Adrenal gland (tissue), 12 donors: ENCODE results near the gene DEGS2. TPM values are rescaled to one million over a fixed set of nuclear protein-coding genes. Genes with fewer than 3 reads are reported as not detected.

Source experiments
- DNase-seq, 7 donors: peaks; one replicate each; pipeline ENCODE4 v3.0.0-alpha.2; 2019 to 2020
- H3K27ac ChIP-seq, 5 donors: fragments of 200-600 bp; sonication (generic) in 4 of 5; 1 replicate in 3 of 5; 2 replicates in 2 of 5; pipeline versions ENCODE4 v1.5.1 to v1.8.0; 2016 to 2020; ENCODE audit warnings: mild to moderate bottlenecking in 1 of 5
- H3K27me3 ChIP-seq: fragments of 200-600 bp; 2 replicates; pipeline ENCODE4 v1.8.0; 2021
- H3K36me3 ChIP-seq, 2 donors: fragments of 200-600 bp; replicated peaks in 1 of 2; 1 replicate in 1 of 2; 2 replicates in 1 of 2; pipeline versions ENCODE4 v1.5.1 to v1.8.0; 2018 to 2022
- H3K4me1 ChIP-seq, 2 donors: fragments of 200-600 bp; replicated peaks in 1 of 2; 1 replicate in 1 of 2; 2 replicates in 1 of 2; pipeline versions ENCODE4 v1.5.1 to v1.8.0; 2018 to 2021
- H3K4me3 ChIP-seq, 4 donors: fragments of 200-600 bp; sonication (generic) in 3 of 4; one replicate each; pipeline ENCODE4 v1.5.1; 2016 to 2018
- H3K9me3 ChIP-seq, 3 donors: fragments of 200-600 bp; sonication (generic) in 1 of 3; replicated peaks in 1 of 3; 1 replicate in 2 of 3; 2 replicates in 1 of 3; pipeline versions ENCODE4 v1.5.1 to v1.8.0; 2016 to 2021
- POLR2A ChIP-seq, 2 donors: fragments of 450-650 bp; IDR thresholded peaks; one replicate each; pipeline ENCODE4 v1.6.1; 2017; ENCODE audit warnings: antibody characterized with exemption in 2 of 2, mild to moderate bottlenecking in 2 of 2, moderate library complexity in 1 of 2
- WGBS, 4 donors: extraction: QIAGEN DNeasy Blood & Tissue Kit in 2 of 4; methylation state at CpG; one replicate each; pipeline versions ENCODE4 v1.1.5 to v1.1.7; 2013 to 2017; 5-methylcytosine and 5-hydroxymethylcytosine counted together
- intact Hi-C, 2 donors: fragments of 100-400 bp; cut with DNase I; formaldehyde crosslinking; loops; one replicate each; pipeline versions ENCODE4 v1.14.1 to v1.15.0; 2022 to 2023
- polyA plus RNA-seq, 3 donors: library from polyadenylated mRNA; stranded (reverse); fragments of 200-250 nt in 2 of 3; fragments of 350-450 nt in 1 of 3; fragmentation: Illumina TruSeq in 1 of 3; extraction: RNeasy Lipid Tissue Mini Kit (QIAGEN cat#74804) in 1 of 3; gene quantifications; one replicate each; pipeline ENCODE4 v1.2.3, GENCODE V29; 2013 to 2014
- total RNA-seq, 9 donors: library from RNA; depleted of rRNA in 4 of 9; stranded (reverse); fragments of >200 nt in 4 of 9; fragments of 120-200 nt in 1 of 9; fragmentation: NEBNext Ultra II Directional in 1 of 9; extraction: Animal tissue kit (Norgen Biotek cat#: 25700) in 1 of 9; gene quantifications; one replicate each; pipeline versions ENCODE4 v1.1.0 to v1.2.4, GENCODE V29; 2013 to 2023
- TF ChIP-seq, protein P1 (sequence below), 6 experiments: fragments of 450-650 bp in 4 of 6; fragments of 200-600 bp in 2 of 6; sonication (generic) in 1 of 6; IDR thresholded peaks; 1 replicate in 5 of 6; 2 replicates in 1 of 6; pipeline versions ENCODE4 v1.5.1 to v1.8.0; 2016 to 2021; ENCODE audit warnings: antibody characterized with exemption in 6 of 6, mild to moderate bottlenecking in 2 of 6, moderate library complexity in 1 of 6
- donor health status: healthy with polysubstance abuse.
- donor health status: Bipolar disorder and iron deficiency.
- donor health status: DM: yes; HTN: yes; CAD: no.
- donor health status: DM: no; HTN: no; CAD: no.
- donor health status: DM: no; HTN: no; CAD: no.
- donor health status: DM: yes; HTN: yes; CAD: no.

The DEGS2 gene
- total and polyA plus RNA-seq, 12 donors, result 0.06 to 0.69 (median 0.24) TPM; not detected in 3

DNA sequence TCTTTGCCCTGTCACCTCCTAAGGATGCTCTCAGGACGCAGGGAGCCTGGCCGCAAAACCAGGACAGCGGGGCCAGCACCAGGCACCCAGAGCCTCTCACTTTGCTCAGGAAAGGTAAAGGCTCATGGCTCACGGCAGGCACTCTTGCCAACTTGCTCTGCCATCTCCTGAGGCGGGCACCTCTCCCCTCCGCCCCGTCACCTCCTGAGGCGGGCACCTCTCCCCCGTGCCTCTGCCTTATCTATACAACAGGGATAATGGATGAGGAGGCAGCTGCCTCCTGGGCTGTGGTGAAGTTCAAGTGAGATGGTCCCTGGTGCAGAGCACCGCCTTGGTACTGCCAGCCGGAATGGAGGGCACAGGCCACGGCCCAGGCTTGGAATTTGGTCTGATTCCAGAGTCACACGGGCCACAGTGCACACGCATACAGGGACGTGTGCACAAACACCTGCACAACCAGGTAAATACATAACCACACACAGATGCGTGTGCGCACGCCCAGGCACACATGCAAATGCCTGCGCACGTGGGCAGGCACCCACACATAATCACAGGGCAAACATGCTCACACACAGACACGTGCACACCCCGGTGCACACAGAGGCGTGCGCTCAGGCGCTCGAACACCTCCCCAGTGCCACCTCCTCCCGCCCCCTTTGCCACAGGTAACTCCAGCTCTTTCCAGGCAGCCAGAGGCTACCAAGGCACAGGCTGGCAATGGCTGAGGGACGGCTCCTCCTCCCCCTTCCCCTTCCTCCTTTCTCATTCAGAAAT lies 11.6 kb downstream of the DEGS2 start:
- intact Hi-C loops, result no loop called here
- H3K4me1 ChIP-seq, result no peaks in the 10 kb centered on the region
- H3K9me3 ChIP-seq, result no peaks in the 10 kb centered on the region
- H3K27ac ChIP-seq, result no peak overlapping the region
- TF ChIP-seq, protein P1, sequence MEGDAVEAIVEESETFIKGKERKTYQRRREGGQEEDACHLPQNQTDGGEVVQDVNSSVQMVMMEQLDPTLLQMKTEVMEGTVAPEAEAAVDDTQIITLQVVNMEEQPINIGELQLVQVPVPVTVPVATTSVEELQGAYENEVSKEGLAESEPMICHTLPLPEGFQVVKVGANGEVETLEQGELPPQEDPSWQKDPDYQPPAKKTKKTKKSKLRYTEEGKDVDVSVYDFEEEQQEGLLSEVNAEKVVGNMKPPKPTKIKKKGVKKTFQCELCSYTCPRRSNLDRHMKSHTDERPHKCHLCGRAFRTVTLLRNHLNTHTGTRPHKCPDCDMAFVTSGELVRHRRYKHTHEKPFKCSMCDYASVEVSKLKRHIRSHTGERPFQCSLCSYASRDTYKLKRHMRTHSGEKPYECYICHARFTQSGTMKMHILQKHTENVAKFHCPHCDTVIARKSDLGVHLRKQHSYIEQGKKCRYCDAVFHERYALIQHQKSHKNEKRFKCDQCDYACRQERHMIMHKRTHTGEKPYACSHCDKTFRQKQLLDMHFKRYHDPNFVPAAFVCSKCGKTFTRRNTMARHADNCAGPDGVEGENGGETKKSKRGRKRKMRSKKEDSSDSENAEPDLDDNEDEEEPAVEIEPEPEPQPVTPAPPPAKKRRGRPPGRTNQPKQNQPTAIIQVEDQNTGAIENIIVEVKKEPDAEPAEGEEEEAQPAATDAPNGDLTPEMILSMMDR (IDR thresholded peaks at IDR 0.05), result no peak
- TF ChIP-seq POLR2A (IDR thresholded peaks at IDR 0.05), result no peak
- WGBS, 4 donors, result 69 to 74% (median 72%) methylated on average over 23 to 28 of the region's 28 CpGs
- no peaks in the 10 kb centered on the region for H3K36me3 ChIP-seq
- H3K4me3 ChIP-seq, result no peak overlapping the region
- H3K27me3 ChIP-seq, result no peaks in the 10 kb centered on the region
- DNase-seq, result no peak

DNA sequence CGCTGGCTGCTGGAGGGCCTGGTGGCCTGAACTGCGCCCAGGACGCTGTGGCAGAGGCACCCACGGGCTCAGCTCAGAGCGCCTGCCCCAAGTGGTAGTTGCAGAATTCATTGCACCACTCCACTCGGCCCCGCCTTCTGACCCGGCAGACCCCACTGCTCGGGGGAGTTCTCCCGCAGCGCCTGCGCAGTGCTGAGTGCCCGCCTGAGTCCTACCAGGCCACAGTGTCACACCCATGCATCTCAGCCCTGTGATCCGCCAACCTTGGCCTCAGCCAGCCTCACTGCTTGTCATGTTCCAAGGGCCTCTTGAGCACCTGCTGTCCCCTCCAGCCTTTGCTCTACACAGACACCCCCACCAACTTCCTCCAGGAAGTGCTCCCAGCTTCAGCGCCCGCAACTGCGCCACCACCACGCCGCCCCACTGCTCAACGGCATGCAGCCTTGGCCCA lies 12.2 kb downstream of the DEGS2 start:
- DNase-seq, result no peak
- TF ChIP-seq, protein P1 (IDR thresholded peaks at IDR 0.05), result no peak
- no peak for TF ChIP-seq POLR2A (IDR thresholded peaks at IDR 0.05)
- H3K4me3 ChIP-seq, result no peak overlapping the region
- no peaks in the 10 kb centered on the region for H3K9me3 ChIP-seq
- intact Hi-C loops, result no loop called here
- no peaks in the 10 kb centered on the region for H3K27me3 ChIP-seq
- H3K4me1 ChIP-seq, result no peaks in the 10 kb centered on the region
- WGBS, 4 donors, result 54 to 86% (median 73%) methylated on average over 7 to 20 of the region's 20 CpGs
- no peaks in the 10 kb centered on the region for H3K36me3 ChIP-seq
- no peak overlapping the region for H3K27ac ChIP-seq

DNA sequence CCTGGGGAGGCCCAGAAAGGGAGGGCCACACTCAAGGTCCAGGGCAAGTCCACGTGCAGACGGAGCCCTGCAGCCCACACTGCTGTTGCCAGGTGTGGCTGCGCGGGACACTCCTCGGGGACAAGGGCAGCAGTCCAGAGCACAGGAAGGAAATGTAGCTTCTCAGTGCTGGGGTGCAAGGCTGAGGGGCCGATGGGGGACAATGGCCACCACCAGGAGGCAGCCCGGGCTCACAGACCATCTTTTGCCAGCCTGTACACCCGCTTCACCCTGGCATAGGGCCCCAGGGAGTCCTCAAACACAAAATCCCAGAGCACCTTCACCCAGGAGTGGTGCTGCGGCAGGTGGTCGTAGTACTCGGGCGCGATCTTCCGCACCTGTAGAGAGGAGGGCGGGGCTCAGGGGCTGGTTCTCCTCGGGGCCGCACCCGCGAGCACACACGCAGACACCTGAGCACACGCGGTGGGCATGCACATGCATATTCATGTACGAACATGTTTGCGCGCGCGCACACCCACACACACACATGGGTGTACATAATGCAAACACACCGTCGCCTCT lies 12.8 kb downstream of the DEGS2 start:
- intact Hi-C loops, result no loop called here
- Histone ChIP-seq H3K27ac (no peak overlapping the region), H3K4me3 (no peak overlapping the region), H3K4me1 (no peaks in the 10 kb centered on the region), H3K9me3 (no peaks in the 10 kb centered on the region), H3K27me3 (no peaks in the 10 kb centered on the region), H3K36me3 (no peaks in the 10 kb centered on the region)
- no peak for DNase-seq
- WGBS, 4 donors, result 88 to 92% (median 90%) methylated on average over 17 to 29 of the region's 29 CpGs
- no peak for TF ChIP-seq POLR2A (IDR thresholded peaks at IDR 0.05)
- TF ChIP-seq, protein P1 (IDR thresholded peaks at IDR 0.05), result peak in 1 of 6 experiments; percentile 19

DNA sequence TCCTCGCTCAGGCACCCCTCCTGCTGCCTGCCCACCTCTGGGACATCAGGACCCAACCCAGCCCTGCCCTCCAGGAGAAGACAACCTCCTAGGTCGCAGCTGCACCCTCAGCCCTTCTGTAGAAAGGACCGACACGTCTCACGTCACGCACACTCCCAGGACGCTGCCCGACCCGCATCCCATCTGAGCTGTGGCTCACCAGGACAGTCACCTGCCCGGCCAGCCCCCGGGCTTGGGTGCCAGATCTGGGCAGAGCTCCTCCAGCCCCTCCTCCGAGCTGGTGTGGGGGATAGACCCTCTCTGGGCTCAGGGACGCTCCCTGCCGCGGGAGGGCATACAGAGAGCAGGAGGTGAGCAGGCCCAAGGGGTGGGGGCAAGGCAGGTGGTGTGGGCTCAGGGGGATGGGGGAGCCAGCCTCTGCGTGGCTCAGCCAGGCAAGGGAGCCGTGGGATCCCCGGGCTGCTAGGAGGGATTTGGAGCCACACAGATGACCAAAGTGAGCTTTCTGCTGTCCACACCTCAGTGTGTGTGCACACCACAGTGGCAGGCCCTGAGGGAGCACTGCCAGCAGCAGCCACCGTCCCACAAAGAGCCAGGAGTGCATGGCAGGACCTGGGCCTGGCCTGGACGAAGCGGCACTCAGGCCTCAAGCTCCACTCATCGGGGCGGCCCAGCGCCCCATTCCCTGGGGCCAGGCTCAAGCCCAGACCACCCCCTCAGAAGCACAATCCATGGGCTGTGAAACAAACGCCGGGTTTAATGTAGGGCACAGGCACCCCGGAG lies 13.6 kb downstream of the DEGS2 start:
- H3K9me3 ChIP-seq, result no peaks in the 10 kb centered on the region
- WGBS, 4 donors, result 90 to 95% (median 91%) methylated on average over 9 to 27 of the region's 27 CpGs
- intact Hi-C loops, result no loop called here
- H3K36me3 ChIP-seq, result no peaks in the 10 kb centered on the region
- no peaks in the 10 kb centered on the region for H3K27me3 ChIP-seq
- DNase-seq, result no peak
- TF ChIP-seq, protein P1 (IDR thresholded peaks at IDR 0.05), result no peak
- no peak for TF ChIP-seq POLR2A (IDR thresholded peaks at IDR 0.05)
- no peak overlapping the region for H3K27ac ChIP-seq
- H3K4me3 ChIP-seq, result no peak overlapping the region
- no peaks in the 10 kb centered on the region for H3K4me1 ChIP-seq
